ENCODE results near the gene STK35. TPM values are rescaled to one million over a fixed set of nuclear protein-coding genes. Genes with fewer than 3 reads are reported as not detected.

STK35 gene
- total and polyA plus RNA-seq, 7 experiments from 2014 or later, result 5.3 to 19.0 (median 16.8) TPM

DNA sequence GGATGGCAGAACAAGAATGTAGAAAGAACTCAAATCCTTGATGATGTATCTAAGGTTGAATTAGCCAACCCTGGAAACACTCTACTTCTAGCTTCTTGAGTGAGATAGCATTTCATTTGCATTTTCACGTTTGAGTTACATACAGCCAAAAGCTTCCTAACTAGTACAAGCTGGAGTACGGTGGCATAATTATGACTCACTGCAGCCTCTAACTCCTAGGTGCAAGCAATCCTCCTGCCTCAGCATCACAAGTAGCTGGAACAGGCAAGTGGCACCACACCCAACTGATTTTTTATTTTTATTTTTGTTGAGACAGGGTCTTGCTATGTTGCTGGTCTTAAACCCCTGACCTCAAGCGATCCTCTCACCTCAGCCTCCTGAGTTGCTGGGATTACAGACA, 36.5 kb upstream of the STK35 start:
- intact Hi-C loops (cut with micrococcal nuclease), result no loop called here
- no peak overlapping the region for H3K27ac Mint-ChIP-seq
- ChIA-PET CTCF (no interaction called here), POLR2A (no interaction called here)
- H3K9me3 Mint-ChIP-seq, result peaks cover 0 to 6% (median 0%) of the 10 kb centered on the region in 11 donors
- no peaks in the 10 kb centered on the region for H3K9me3 ChIP-seq (ENCODE audit: control insufficient read depth in 2 of 3, low read length in 3 of 3)
- H3K27me3 ChIP-seq (ENCODE audit: control insufficient read depth in 2 of 2, insufficient read depth in 2 of 2, low read length in 2 of 2), result peaks cover 0 to 3% of the 10 kb centered on the region in 2 donors
- H3K4me1 ChIP-seq (ENCODE audit: control insufficient read depth in 2 of 2, insufficient read depth in 2 of 2, low read length in 2 of 2), result no peaks in the 10 kb centered on the region
- peaks cover 13 to 50% (median 45%) of the 10 kb centered on the region in 5 donors for H3K27me3 Mint-ChIP-seq
- H3K27ac ChIP-seq (ENCODE audit: low read depth, low read length), result no peak overlapping the region
- H3K4me3 Mint-ChIP-seq, result no peak overlapping the region
- no peak overlapping the region for H3K4me3 ChIP-seq (ENCODE audit: low read length)
- no peaks in the 10 kb centered on the region for H3K36me3 ChIP-seq (ENCODE audit: control insufficient read depth in 2 of 3, insufficient read depth in 3 of 3, low read length in 3 of 3)
- H3K4me1 Mint-ChIP-seq, result no peaks in the 10 kb centered on the region
- DNase-seq, result no peak
- H3K36me3 Mint-ChIP-seq, result no peaks in the 10 kb centered on the region
- no peak for ATAC-seq

DNA sequence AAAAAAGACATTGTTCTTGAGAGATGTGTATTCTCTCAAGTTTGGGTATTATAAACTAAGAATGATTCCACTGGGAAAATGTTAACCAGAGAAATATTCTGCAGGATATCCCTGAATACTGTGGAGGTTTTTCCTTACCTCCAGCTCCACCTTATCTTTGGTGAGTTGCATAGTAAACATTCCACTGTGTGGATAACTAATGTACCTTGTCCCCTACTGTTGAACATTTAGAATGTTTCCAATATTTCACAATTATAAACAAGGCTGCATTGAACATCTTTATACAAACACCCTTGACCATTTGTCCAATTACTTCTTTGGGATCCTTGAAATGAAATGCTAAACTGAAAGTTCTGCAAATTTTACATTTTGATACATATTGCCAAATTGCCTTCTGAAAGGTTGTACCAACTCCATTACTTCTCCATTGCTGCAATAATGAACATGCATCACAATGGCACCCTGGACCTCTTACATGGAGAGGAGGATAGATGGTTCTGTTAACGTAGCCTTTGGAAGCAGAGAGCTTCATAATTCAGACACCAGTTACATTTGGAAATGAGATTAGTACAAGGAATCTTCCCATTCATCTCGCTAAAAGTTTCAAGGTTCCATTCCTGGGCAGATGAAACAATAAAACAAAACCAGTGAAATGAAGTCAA, 35.0 kb upstream of the STK35 start:
- Mint-ChIP-seq H3K4me3 (no peak overlapping the region), H3K27ac (no peak overlapping the region), H3K9me3 (peaks cover 0 to 14% (median 4%) of the 10 kb centered on the region in 11 donors), H3K36me3 (peaks cover 0 to 4% (median 0%) of the 10 kb centered on the region in 5 donors), H3K4me1 (no peaks in the 10 kb centered on the region), H3K27me3 (peaks cover 13 to 59% (median 53%) of the 10 kb centered on the region in 5 donors)
- Histone ChIP-seq H3K4me1 (ENCODE audit: control insufficient read depth in 2 of 2, insufficient read depth in 2 of 2, low read length in 2 of 2) (no peaks in the 10 kb centered on the region), H3K9me3 (ENCODE audit: control insufficient read depth in 2 of 3, low read length in 3 of 3) (no peaks in the 10 kb centered on the region), H3K27me3 (ENCODE audit: control insufficient read depth in 2 of 2, insufficient read depth in 2 of 2, low read length in 2 of 2) (peaks cover 0 to 3% of the 10 kb centered on the region in 2 donors), H3K4me3 (ENCODE audit: low read length) (no peak overlapping the region), H3K27ac (ENCODE audit: low read depth, low read length) (no peak overlapping the region), H3K36me3 (ENCODE audit: control insufficient read depth in 2 of 3, insufficient read depth in 3 of 3, low read length in 3 of 3) (no peaks in the 10 kb centered on the region)
- DNase-seq (no peak), ATAC-seq (no peak)
- ChIA-PET POLR2A (no interaction called here), CTCF (no interaction called here)
- intact Hi-C loops (cut with micrococcal nuclease), result no loop called here

DNA sequence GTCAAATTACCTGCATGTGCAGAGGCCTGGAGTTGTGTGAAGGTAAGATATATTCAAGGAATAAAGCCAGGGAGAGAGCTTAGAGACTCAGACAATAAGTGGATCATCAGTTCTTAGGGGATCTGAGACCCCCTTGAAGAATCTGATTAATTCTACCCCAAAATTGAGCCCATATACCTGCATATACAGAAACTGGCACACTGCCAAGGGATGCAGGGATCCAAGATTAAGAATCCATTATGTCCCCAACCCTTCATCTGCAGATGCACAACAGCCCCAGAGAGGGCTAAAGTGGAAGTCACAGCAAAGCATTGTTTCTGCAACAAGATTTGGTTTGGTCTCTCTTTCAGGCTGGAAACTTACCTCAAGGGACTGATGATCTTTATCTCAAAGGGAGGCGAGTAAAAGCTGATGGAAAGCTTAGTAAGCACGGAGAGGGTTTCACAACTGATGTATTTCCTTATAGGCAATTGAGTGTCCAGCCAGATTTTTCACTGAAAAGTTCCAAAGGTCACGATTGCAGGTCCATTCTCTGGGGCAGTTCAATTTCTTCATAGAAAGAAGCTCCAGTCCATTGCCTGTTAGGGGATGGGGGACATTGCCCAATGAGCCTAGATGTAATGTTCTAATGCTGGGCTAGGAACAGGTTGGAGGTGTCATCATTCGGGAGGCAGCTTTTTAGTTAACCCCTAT, 20.9 kb upstream of the STK35 start:
- ChIA-PET CTCF (no interaction called here), POLR2A (no interaction called here)
- H3K27ac ChIP-seq (ENCODE audit: low read depth, low read length), result no peak overlapping the region
- DNase-seq (no peak), ATAC-seq (no peak)
- no peaks in the 10 kb centered on the region for H3K36me3 ChIP-seq (ENCODE audit: control insufficient read depth in 2 of 3, insufficient read depth in 3 of 3, low read length in 3 of 3)
- no peaks in the 10 kb centered on the region for H3K9me3 ChIP-seq (ENCODE audit: control insufficient read depth in 2 of 3, low read length in 3 of 3)
- intact Hi-C loops (cut with micrococcal nuclease), result no loop called here
- H3K27me3 Mint-ChIP-seq, result peaks cover 16 to 54% (median 48%) of the 10 kb centered on the region in 5 donors
- H3K4me3 ChIP-seq (ENCODE audit: low read length), result no peak overlapping the region
- no peaks in the 10 kb centered on the region for H3K4me1 Mint-ChIP-seq
- H3K4me3 Mint-ChIP-seq, result no peak overlapping the region
- H3K27ac Mint-ChIP-seq, result no peak overlapping the region
- H3K36me3 Mint-ChIP-seq, result peaks cover 0 to 4% (median 0%) of the 10 kb centered on the region in 5 donors
- no peaks in the 10 kb centered on the region for H3K27me3 ChIP-seq (ENCODE audit: control insufficient read depth in 2 of 2, insufficient read depth in 2 of 2, low read length in 2 of 2)
- peaks cover 0 to 5% (median 0%) of the 10 kb centered on the region in 11 donors for H3K9me3 Mint-ChIP-seq
- no peaks in the 10 kb centered on the region for H3K4me1 ChIP-seq (ENCODE audit: control insufficient read depth in 2 of 2, insufficient read depth in 2 of 2, low read length in 2 of 2)

DNA sequence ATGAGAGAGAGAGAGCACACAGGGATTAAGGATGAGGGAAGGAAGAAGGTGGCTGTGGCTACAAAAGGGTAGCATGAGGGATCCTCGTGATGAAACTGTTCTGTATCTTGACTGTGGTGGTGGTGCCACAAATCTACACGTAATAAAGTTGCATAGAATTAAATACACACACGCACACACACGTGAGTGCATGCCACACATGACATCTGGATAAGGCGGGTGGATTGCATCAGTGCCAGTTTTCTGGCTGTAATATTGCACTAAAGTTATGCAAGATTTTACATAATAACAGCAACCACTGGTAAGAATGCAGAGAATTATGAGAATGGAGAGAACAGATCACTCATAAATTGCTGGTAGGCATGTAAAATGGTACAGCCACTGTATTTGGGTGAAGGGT, 16.9 kb upstream of the STK35 start:
- peaks cover 23 to 53% (median 47%) of the 10 kb centered on the region in 5 donors for H3K27me3 Mint-ChIP-seq

GRCh38 chr20:2086177-2086979, 15.2 kb upstream of the STK35 start:
- intact Hi-C loops (cut with micrococcal nuclease), result no loop called here
- no peaks in the 10 kb centered on the region for H3K36me3 Mint-ChIP-seq
- no peak for DNase-seq
- H3K9me3 Mint-ChIP-seq, result peaks cover 0 to 2% (median 0%) of the 10 kb centered on the region in 11 donors
- Histone ChIP-seq H3K4me1 (ENCODE audit: control insufficient read depth in 2 of 2, insufficient read depth in 2 of 2, low read length in 2 of 2) (no peaks in the 10 kb centered on the region), H3K9me3 (ENCODE audit: control insufficient read depth in 2 of 3, low read length in 3 of 3) (no peaks in the 10 kb centered on the region), H3K27ac (ENCODE audit: low read depth, low read length) (no peak overlapping the region), H3K36me3 (ENCODE audit: control insufficient read depth in 2 of 3, insufficient read depth in 3 of 3, low read length in 3 of 3) (no peaks in the 10 kb centered on the region), H3K4me3 (ENCODE audit: low read length) (no peak overlapping the region), H3K27me3 (ENCODE audit: control insufficient read depth in 2 of 2, insufficient read depth in 2 of 2, low read length in 2 of 2) (peaks cover 0 to 2% of the 10 kb centered on the region in 2 donors)
- no peak overlapping the region for H3K4me3 Mint-ChIP-seq
- H3K27ac Mint-ChIP-seq, result no peak overlapping the region
- POLR2A ChIA-PET, result no interaction called here
- H3K27me3 Mint-ChIP-seq, result peaks cover 31 to 55% (median 46%) of the 10 kb centered on the region in 5 donors
- CTCF ChIA-PET, result no interaction called here
- ATAC-seq, result no peak
- H3K4me1 Mint-ChIP-seq, result peaks cover 0 to 3% (median 0%) of the 10 kb centered on the region in 7 donors

More for the DNA sequence above, 16.9 kb upstream of the STK35 start:
- Histone ChIP-seq H3K27me3 (ENCODE audit: control insufficient read depth in 2 of 2, insufficient read depth in 2 of 2, low read length in 2 of 2) (peaks cover 0 to 2% of the 10 kb centered on the region in 2 donors), H3K4me3 (ENCODE audit: low read length) (no peak overlapping the region), H3K36me3 (ENCODE audit: control insufficient read depth in 2 of 3, insufficient read depth in 3 of 3, low read length in 3 of 3) (no peaks in the 10 kb centered on the region), H3K4me1 (ENCODE audit: control insufficient read depth in 2 of 2, insufficient read depth in 2 of 2, low read length in 2 of 2) (no peaks in the 10 kb centered on the region), H3K27ac (ENCODE audit: low read depth, low read length) (no peak overlapping the region), H3K9me3 (ENCODE audit: control insufficient read depth in 2 of 3, low read length in 3 of 3) (no peaks in the 10 kb centered on the region)
- CTCF ChIA-PET, result no interaction called here
- DNase-seq (no peak), ATAC-seq (peak; percentile 55)
- Mint-ChIP-seq H3K27ac (no peak overlapping the region), H3K4me3 (no peak overlapping the region), H3K4me1 (peaks cover 0 to 3% (median 0%) of the 10 kb centered on the region in 7 donors), H3K36me3 (peaks cover 0 to 2% (median 0%) of the 10 kb centered on the region in 5 donors), H3K9me3 (peaks cover 0 to 3% (median 0%) of the 10 kb centered on the region in 11 donors)
- POLR2A ChIA-PET, result no interaction called here
- intact Hi-C loops (cut with micrococcal nuclease), result no loop called here

DNA sequence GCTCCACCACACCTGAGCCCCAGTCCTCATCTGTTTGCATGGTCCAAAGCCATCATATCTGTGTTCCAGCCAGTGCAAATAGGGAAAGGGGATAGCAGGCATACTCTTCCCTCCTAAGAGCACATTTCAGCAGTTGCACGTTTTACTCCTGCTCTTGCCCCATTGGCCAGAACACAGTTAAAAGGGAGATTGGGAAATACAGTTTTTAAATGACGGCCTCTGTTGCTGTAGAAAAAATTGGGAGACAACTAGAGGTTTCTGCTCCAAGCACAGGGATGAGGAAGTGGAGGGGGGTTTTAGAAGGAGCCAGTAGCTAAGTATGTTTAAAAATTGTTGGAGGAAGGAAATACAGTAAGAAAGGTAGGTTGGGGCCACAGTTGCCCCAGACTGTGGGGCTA, 14.6 kb upstream of the STK35 start:
- Mint-ChIP-seq H3K4me1 (peaks cover 0 to 3% (median 0%) of the 10 kb centered on the region in 7 donors), H3K27ac (no peak overlapping the region), H3K27me3 (peaks cover 37 to 49% (median 41%) of the 10 kb centered on the region in 5 donors), H3K4me3 (no peak overlapping the region), H3K9me3 (peaks cover 0 to 2% (median 0%) of the 10 kb centered on the region in 11 donors), H3K36me3 (no peaks in the 10 kb centered on the region)
- Histone ChIP-seq H3K36me3 (ENCODE audit: control insufficient read depth in 2 of 3, insufficient read depth in 3 of 3, low read length in 3 of 3) (no peaks in the 10 kb centered on the region), H3K27ac (ENCODE audit: low read depth, low read length) (no peak overlapping the region), H3K4me3 (ENCODE audit: low read length) (no peak overlapping the region), H3K9me3 (ENCODE audit: control insufficient read depth in 2 of 3, low read length in 3 of 3) (no peaks in the 10 kb centered on the region), H3K4me1 (ENCODE audit: control insufficient read depth in 2 of 2, insufficient read depth in 2 of 2, low read length in 2 of 2) (no peaks in the 10 kb centered on the region), H3K27me3 (ENCODE audit: control insufficient read depth in 2 of 2, insufficient read depth in 2 of 2, low read length in 2 of 2) (peaks cover 0 to 2% of the 10 kb centered on the region in 2 donors)
- intact Hi-C loops (cut with micrococcal nuclease), result no loop called here
- DNase-seq (no peak), ATAC-seq (no peak)
- ChIA-PET POLR2A (no interaction called here), CTCF (no interaction called here)
